Fibroblast of the conjunctiva (primary cell): ENCODE results near the gene LZTS2.

Experiments
- DNase-seq: peaks from one replicate; pipeline ENCODE4 v3.0.0-alpha.2; 2010; ENCODE audit warnings: low read depth

Gene LZTS2

GRCh38 chr10:100979791-100980272, 19.8 kb upstream of the LZTS2 start:
- no peak for DNase-seq

GRCh38 chr10:100980311-100980710, 19.3 kb upstream of the LZTS2 start:
- no peak for DNase-seq

DNA sequence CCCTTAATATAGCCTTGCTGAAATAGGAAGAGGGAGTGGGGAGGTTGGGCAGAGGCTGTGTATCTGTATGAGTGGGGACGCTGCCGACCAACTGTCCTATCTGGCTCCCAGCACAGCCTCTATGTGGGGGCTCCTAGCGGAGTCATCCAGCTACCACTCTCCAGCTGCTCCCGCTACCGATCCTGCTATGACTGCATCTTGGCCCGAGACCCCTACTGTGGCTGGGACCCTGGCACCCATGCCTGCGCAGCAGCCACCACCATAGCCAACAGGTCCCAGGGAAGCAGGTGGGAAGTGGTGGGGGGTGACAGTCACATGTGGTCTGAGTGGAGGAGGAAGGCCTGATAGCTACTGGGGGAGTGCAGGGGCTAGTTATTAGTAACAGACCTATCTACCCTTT, 18.9 kb upstream of the LZTS2 start:
- no peak for DNase-seq

DNA sequence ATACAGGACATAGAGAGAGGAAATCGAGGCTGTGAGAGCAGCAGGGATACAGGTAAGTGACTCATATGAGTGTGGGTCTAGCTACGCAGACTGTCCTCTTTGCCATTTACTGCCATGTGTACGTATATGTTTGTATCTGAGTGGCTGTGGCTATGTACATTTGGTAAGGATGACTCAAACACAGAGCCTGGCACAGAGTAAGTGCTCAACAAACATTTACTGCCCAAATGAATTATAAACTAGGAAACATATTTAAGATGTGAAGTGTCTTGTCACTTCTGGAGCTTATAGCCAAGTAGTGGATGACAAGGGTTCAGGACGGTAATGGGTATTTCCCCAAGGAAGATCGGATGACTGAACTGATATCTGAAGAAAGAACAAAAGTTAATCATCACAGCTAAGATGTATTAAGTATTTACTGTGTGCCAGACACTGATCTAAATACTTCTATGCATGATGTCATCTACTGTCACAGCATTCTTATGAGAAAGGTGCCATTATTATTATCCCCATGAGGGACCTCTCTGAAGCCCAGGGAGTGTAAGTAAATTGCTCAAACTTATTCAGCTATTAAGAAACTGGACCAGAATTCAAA, 18.3 kb upstream of the LZTS2 start:
- DNase-seq: no peak

DNA sequence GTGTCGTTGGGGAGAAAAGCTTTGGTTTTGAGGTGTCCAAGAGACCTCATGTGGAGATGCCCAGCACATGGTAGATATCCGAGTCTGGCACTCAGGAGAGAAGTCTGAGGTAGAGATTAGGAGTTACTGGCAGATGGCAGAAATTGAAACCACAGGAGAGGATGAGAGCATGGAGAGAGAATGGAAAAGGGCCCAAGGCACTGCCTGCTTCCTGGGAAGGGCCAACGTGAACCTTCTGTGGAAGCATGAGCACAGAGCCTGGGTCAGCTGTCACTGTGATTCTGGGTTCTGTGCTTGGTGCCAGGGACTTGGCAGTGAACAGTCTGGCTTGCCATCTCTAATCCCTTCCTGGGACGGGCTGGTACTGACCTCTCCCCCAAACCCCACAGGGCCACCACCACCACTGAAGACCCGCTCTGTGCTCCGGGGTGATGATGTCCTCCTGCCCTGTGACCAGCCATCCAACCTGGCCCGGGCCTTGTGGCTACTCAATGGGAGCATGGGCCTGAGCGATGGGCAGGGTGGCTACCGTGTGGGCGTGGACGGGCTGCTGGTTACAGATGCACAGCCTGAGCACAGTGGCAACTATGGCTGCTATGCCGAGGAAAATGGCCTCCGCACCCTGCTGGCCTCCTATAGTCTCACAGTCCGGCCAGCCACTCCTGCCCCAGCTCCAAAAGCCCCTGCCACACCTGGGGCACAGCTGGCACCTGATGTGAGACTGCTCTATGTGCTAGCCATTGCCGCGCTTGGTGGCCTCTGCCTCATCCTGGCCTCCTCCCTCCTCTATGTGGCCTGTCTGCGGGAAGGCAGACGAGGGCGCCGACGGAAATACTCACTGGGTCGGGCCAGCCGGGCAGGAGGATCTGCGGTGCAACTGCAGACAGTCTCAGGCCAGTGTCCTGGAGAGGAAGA, 16.4 kb upstream of the LZTS2 start:
- no peak for DNase-seq

DNA sequence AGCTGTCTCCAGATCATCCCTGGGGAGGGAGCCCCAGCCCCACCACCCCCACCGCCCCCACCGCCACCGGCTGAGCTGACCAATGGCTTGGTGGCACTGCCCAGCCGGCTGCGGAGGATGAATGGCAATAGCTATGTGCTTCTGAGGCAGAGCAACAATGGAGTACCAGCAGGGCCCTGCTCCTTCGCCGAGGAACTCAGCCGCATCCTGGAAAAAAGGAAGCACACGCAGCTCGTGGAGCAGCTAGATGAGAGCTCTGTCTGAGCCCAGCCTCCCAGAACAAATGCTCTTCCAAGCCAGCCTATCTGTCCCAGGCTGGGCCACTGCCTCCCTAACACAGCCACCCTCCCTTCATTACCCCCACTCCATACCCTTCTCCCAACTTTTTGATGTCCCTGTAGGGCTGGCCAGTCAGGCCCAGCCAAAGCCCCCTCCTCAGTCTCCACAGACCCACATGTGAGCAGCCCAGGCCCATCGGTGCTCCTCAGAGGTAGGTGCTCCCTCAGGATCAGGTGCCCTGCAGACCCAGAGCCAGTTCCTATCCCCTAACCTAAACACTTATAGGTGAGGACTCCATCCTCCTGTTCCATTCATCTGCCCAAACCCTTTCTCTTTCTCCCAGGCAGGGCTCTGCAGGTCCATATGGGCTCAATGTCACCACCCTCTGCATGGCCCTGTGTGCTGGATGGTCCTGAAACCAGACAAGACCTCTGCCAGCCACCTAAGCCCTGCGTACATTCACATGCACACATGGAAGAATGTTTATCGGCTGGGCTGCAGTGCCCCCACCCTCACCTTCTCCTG, 15.5 kb upstream of the LZTS2 start:
- DNase-seq: no peak

- DNase-seq: no peak
Observed at GRCh38 chr10:100984672-100985177, 14.9 kb upstream of the LZTS2 start.

DNA sequence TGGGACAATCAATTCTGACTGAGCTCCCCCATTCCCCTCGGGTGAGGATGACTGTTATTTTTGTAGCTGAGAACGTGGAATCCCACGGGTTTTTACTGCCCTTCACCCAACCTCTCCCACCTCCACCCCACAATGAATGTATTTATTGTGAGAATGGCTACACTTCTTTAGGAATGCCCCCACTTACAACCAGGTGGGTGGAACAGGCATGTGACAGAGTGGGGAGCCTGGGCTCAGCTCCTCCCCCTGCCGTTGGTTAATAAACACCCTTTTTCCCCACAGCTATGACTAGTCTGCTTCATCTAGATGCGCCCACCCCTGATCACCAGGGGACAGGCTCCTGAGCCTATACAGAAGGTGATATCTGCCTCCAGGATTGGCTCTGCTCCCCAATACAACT, 14.3 kb upstream of the LZTS2 start:
- DNase-seq: no peak

DNA sequence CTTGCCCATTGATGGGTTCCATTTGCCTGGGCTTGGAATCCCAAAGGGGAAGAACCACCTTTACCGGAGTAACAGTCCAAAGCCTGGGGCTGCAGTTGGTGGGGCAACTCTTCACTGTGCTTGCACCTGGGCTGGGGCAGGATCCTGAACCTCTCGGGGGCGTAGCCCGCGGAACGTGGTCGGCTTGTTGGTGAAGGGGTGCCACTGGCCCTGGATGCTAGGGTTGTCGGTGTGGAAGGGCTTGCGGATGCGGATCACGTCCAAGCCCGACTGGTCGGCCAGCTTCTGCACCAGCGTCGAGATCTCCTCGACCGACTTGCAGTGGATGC, 13.0 kb upstream of the LZTS2 start:
- DNase-seq: no peak

DNA sequence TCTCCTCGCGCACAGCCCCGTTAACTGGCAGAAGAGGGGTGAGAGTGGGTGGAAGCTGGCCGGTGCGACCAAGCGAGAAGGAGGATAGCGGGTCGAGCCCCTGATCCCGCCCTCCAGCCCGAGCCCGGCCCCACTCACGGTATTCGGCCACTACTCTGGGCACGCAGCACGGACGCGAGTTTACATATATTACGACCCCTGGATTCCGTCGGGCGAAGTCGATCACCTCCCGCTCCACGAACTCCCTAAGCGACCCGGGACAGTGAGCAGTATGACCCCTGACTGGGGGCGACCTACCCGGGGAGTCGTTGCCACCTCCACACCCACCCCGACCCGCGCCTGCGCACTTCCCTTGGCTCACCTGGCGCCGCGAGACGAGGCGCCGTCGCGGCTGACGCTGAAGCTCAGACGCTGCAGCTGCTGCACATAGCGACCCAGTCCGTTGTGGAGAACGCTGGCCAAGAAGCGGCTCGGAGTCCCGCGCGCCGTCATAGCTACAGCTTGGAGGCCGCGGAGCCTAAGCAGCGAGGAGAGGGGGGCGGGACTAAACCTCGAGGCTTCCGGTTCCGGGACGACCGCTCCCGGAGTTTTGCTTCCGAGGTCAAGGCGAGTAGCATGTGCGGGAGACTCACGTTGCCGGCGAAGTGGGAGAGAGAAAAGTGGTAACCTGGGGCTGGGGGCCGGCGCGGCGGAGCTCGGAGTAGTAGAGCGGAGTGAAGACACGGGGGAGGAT, 12.5 kb upstream of the LZTS2 start, which contains the start of the genes MRPL43 and TWNK:
MRPL43 (minus strand) TSS at position 546 of the 733 bp plus-strand sequence; CDS start at position 492, 54 bp downstream.
TWNK (plus strand) TSS at position 592 of the 733 bp plus-strand sequence. CDS start 668 bp downstream, outside the sequence.
- no peak for DNase-seq

DNA sequence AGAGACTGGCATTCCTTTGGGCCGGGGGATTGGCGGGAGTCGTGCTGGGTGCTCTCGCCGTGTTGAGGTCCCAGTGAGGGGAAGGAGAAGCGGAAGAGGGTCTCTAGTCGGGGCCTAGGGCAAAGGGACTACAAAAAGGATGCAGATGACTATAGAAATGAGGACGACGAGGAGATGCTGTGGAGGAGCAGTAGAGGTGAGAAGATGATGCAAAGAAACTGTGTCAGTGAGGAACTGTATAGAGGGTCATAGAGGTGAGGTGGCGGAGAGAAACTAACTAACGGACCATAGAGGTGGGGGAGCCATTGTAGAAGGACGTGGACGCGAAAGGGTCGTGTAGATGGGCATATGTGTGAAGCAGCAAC, 11.9 kb upstream of the LZTS2 start:
- DNase-seq: no peak

DNA sequence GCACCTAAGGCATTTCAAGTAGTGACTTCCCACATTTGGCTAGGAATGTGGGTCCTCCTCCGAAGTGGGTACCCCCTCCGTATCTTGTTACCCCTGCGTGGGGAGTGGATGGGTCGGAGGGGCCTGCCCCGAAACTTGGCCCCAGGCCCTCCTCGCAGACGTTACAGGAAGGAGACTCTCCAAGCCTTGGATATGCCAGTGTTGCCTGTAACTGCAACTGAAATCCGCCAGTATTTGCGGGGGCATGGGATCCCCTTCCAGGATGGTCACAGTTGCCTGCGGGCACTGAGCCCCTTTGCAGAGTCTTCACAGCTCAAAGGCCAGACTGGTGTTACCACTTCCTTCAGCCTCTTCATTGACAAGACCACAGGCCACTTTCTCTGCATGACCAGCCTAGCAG, 11.4 kb upstream of the LZTS2 start:
- DNase-seq: no peak

GRCh38 chr10:100989088-100989487, 10.5 kb upstream of the LZTS2 start:
- DNase-seq: no peak

DNA sequence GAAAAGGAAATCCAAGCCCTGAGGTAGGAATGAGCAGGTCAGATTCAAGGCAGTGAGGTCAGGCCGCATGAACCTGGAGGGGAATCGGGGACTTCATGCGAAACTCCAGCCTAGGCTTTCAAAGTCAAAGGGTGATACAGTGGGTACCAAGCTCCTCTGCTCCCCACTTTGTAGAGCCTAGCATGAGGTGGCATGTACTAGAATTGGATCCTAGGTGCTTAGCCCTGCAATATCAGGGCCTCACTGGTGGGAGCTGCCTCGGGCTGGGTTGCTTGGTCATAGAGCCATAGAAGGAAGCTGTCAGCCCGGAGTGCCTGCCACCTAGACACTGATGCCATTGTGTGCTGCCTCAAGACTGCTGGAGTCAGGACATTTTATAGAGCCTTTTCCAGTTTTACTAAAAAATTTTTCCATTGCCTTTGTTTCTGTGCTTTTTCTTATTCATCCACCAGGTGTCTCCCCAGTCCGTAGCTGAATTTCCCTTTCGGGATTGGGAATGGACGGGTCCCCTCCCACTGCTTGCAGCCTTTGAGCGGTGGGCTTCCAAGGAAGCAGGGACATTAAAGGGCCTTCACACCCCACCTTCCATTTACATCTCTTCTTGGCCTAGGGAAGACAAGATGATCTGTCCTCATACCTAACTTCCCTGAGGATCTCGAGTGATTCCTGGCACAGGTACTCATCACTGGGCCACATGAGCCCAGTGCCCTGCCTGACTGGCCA, 5.5 kb upstream of the LZTS2 start:
- DNase-seq: no peak

DNA sequence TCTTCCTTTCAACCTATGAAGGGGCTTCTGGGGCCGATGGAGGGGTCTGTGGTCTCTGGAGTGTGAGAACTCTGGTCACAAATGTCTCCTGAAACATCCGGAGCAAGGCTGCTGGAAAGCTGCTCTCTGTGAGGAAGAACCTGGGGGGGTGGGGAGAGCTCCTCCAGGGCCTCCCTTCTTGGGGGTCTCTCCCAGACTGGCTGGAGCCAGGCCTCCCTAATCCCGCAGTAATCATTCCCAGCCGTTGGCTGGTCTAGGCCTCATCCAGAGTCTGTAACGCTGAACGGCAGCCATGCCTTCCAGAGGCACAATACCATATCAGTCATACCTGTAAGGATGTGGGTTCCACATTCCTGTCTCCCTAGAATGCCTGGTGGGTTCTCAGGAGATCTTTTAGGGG, 4.4 kb upstream of the LZTS2 start:
- no peak for DNase-seq

DNA sequence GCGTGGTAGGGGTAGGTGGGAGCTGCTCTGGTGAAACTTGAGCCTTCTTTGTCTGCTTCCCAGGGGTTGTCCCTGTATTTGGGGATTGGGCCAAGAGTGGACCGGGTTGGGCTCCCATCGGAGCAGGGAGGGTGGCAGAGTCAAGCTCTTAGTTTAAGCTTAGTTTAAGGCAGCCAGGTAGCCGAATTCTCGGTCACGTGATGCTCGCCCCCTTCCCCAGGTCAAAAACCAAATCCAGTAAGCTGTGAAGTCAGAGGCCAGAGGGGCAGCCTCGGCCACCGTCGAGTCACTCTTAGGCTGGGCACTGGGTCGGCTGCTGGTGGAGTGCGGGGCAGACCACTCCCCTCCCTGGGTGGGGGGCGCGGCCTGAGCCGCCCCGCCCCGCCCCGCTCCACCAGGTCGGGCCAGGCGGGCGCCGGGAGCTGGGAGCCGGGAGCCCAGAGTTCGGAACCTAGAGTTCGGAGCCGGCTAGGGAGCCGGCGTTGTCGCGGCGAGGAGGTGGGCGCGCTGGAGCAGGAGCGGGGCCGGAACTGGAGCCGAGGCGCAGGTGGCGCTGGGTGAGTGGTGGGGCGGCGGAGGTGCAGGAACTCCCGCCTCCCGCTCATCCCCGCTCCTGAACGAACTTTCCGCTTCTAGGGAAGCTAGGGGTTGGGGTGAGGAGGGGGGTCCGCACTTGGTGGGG, 2.8 kb upstream of the LZTS2 start:
- no peak for DNase-seq

GRCh38 chr10:100997360-100998182, 2.0 kb upstream of the LZTS2 start:
- no peak for DNase-seq

GRCh38 chr10:100998183-100998990, 1.2 kb upstream of the LZTS2 start:
- peak; percentile 75 for DNase-seq
